ENCODE results near the gene RHAG.
"Not testable (repeated sequence)": the region's sequence is repeated elsewhere in the genome, so short reads cannot be mapped to it uniquely, and the experiment has no call there.

The RHAG gene
- 0 to 4.8 (median 0) reads per million in 17 experiments for total RNA-seq

GRCh38 chr6:49636713-49637349 lies at the start of gene RHAG:
Gene RHAG (minus strand): TSS chr6:49636839. CDS start chr6:49636812, 27 bp downstream.
- no peak for DNase-seq

DNA sequence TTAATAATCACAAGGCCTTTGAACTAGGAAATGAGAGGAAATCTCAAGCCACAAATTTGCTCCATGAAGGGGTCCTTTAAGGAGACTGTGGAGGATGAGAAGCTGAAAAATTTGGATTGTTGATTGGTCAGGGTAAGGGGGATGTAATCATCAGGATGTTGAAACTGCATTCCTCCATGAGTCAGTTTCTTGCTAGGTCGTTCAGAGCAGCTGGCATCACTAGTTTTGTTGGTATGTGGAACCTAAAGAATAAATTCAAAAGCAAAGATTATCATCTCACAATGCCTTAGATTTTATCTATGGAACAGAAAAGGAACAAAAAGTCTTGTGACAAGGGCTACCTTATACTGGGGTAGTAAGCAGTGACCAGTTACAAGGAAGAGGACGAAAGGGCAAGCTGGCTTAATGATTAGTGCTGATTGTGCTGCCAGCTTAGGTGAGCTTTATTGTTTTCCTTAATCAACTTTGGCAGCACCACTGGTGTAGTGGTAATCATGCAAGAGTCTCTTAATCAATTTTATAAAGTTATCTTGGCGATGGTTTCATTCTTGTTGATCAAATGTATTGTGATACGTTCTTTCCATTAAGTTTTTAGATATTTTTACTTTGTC lies 40.1 kb upstream of the RHAG start:
- DNase-seq, result no peak

GRCh38 chr6:49675816-49676215 lies 39.2 kb upstream of the RHAG start:
- DNase-seq, result no peak

GRCh38 chr6:49668083-49668511 lies 31.5 kb upstream of the RHAG start:
- no peak for DNase-seq

GRCh38 chr6:49666930-49667757 lies 30.5 kb upstream of the RHAG start:
- DNase-seq, result peak in 2 of 4 experiments; percentile 2

DNA sequence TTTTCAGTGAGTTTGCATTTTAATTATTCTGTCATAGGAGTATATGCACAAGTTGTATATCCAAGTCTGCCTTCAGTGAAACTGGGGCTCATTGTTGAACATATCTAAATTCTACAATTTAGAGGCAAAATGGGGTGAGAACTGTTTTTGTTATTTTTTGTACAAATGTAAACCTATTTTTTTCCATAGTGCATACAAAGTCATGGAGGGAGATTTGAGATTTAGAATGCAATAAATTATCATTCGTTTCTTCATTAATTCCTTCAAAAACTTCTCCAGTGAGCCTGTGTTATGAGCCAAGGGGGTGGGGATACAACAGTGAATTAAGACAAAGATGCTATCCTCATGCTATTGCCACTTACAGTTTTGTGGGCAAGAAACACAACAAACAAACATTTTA lies 29.8 kb upstream of the RHAG start:
- DNase-seq, result no peak

DNA sequence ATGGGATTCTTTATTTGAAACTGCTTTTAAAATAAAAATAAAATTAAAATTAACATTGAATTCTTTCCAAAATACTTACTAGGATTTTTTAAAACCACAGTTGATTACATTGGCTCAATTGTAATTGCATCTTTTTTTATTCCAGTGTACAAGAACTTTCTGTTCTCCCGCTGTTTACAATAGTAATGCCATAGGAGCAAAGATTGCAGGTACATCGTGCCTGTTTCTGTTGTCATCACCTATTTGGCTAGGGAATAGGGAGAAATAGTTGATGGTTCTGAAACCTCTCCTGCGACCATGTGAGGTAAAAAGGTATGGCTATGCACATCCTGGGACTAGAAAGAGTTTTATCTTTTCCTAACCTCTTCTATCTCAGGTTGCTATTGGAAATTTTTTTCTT lies 28.2 kb upstream of the RHAG start:
- DNase-seq, result no peak

- DNase-seq, result not testable (repeated sequence)
These were observed 27.4 kb upstream of the RHAG start for GRCh38 chr6:49664054-49664453.

- no peak for DNase-seq
These were observed 26.2 kb upstream of the RHAG start for GRCh38 chr6:49662892-49663261.

GRCh38 chr6:49662231-49662891 lies 25.7 kb upstream of the RHAG start:
- DNase-seq, result no peak

- no peak for DNase-seq
These were observed 17.3 kb upstream of the RHAG start for GRCh38 chr6:49653942-49654341.

DNA sequence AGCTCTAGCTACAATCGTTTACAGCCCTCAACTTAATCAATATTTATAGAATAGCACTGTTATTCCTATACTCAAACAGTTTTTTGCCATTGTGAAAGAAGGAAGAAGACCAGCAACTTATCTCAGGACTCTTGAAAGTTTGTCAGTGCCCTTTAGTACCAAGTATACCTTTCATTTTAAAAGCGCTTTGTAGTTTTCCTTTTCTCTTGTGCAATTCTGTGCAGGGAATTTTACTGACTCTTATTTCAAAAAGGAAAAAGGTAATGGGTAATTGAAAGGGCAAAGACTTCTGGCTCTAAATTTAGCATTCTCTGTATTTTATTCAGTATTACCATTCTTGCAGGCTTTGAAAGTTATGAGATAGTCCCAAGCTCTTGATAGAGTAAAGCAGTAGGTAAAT lies 16.8 kb upstream of the RHAG start:
- DNase-seq, result no peak

GRCh38 chr6:49651239-49651638 lies 14.6 kb upstream of the RHAG start:
- DNase-seq, result no peak

GRCh38 chr6:49649988-49650387 lies 13.3 kb upstream of the RHAG start:
- DNase-seq, result no peak

- no peak for DNase-seq
These were observed 11.4 kb upstream of the RHAG start for GRCh38 chr6:49648036-49648435.

GRCh38 chr6:49647476-49647875 lies 10.8 kb upstream of the RHAG start:
- no peak for DNase-seq

GRCh38 chr6:49646942-49647341 lies 10.3 kb upstream of the RHAG start:
- no peak for DNase-seq

DNA sequence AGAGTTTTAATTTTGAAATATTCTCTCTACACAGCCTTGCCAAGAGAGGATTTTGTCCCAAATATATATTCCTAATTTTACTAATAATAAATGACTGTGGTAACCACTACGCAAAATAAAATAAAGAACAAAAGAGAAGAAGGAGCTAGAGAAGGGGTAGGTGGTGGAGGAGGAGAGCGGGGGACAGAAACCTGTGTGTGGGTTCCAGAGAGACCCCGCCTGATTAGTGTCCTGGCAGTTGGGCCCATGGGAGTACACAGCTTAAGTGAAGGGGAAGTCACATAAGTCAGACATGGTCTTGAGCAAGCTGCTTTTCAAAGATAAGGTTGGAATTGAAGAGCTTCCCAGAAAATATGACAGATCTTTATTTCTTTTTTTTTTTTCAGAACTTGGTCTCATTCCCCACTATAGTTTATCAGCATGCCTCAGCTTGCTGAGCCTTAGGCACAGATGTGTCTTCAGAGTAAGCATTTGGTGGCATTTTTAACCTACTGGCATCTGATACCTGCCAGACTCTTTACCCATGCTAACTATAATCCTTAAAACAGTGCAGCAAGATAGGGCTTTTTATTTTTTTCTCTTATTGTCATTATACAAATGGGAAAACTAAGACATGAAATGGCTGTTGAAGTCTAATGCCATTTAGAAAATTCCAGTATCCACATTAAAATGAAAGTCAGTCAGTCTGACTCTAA lies 9.6 kb upstream of the RHAG start:
- DNase-seq, result no peak

- DNase-seq, result no peak
These were observed 8.5 kb upstream of the RHAG start for GRCh38 chr6:49645139-49645538.

GRCh38 chr6:49639177-49639817 lies 2.7 kb upstream of the RHAG start:
- DNase-seq, result no peak

DNA sequence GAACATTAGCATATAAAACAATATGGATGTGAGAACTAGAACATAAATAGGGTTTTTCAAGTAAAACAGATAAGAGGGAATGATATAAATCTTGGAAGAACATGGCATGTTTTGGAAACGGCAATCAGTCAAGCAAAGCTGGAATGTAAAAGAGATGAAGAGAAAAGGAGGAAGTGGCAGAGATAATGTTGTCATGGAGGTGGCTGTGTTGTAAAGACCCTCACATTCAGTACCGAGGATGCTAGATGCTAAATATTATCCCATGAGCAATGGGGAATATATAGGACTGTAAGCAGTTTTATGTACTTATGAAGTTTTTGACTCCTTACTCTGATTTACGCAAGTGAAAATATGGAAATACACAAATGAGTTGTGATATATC lies 702 bp upstream of the RHAG start:
- no peak for DNase-seq
